Measurements from ENCODE around the gene PHIP. TPM values are rescaled to one million over a fixed set of nuclear protein-coding genes. Genes with fewer than 3 reads are reported as not detected.
A peak's percentile ranks its signal among the peaks of the same experiment; 100 is the strongest.

PHIP gene
- total and polyA plus RNA-seq, 2 donors (not counting 3 experiments of a cell fraction or from before 2014, with no cell fraction given): 3.5 to 28.4 TPM

DNA sequence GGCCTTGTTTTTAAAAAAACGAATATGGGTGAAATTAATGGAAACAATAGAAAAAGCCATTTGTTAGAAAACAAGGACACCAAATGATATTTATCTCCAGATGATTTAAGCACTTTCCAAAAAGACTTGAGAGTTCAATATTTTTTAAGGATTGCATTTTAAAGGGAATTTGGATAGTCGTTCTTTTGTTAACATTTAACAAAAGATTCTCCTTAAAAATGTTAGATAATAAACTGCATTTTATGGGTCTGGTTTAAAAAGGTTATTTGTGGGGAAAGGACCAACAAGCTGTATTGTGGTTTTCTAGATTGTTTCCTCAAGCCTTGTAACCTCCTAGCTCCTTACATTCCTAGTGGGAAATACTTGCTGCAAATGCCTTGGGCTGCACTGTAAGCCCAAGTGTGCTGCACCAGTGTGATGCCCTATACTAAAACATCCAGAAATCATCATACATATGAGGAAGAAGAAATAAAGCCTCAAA, 1.5 kb upstream of the PHIP start:
- CTCF ChIA-PET: interaction anchor here (1.2 kb wide), 1 partner anchor 31 kb away, joined by 3 read pairs; no protein-coding TSS in a partner anchor
- H3K27me3 ChIP-seq (ENCODE audit: control insufficient read depth in 2 of 2, insufficient read depth in 2 of 2, low read length in 2 of 2): no peaks in the 10 kb centered on the region
- no TSS peak for BruUV-seq (replicated peaks)
- H3K36me3 ChIP-seq (ENCODE audit: control insufficient read depth in 2 of 2, extremely low read depth in 1 of 2, insufficient read depth in 2 of 2, low read length in 2 of 2): no peaks in the 10 kb centered on the region
- TF ChIP-seq GATA2 (IDR thresholded peaks at IDR 0.05; ENCODE audit: insufficient read depth, insufficient read length, low read depth, low read length) (no peak), MYC (IDR thresholded peaks at IDR 0.05; ENCODE audit: low read depth, low read length) (no peak), POLR2AphosphoS5 (IDR thresholded peaks at IDR 0.05; ENCODE audit: insufficient read depth, low read depth, low read length) (no peak)
- TF ChIP-seq, protein P1, sequence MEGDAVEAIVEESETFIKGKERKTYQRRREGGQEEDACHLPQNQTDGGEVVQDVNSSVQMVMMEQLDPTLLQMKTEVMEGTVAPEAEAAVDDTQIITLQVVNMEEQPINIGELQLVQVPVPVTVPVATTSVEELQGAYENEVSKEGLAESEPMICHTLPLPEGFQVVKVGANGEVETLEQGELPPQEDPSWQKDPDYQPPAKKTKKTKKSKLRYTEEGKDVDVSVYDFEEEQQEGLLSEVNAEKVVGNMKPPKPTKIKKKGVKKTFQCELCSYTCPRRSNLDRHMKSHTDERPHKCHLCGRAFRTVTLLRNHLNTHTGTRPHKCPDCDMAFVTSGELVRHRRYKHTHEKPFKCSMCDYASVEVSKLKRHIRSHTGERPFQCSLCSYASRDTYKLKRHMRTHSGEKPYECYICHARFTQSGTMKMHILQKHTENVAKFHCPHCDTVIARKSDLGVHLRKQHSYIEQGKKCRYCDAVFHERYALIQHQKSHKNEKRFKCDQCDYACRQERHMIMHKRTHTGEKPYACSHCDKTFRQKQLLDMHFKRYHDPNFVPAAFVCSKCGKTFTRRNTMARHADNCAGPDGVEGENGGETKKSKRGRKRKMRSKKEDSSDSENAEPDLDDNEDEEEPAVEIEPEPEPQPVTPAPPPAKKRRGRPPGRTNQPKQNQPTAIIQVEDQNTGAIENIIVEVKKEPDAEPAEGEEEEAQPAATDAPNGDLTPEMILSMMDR (IDR thresholded peaks at IDR 0.05; ENCODE audit: extremely low read depth in 1 of 2, insufficient read depth in 1 of 2, low read depth in 1 of 2, low read length in 2 of 2): no peak
- TF ChIP-seq, protein P2, sequence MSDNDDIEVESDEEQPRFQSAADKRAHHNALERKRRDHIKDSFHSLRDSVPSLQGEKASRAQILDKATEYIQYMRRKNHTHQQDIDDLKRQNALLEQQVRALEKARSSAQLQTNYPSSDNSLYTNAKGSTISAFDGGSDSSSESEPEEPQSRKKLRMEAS (IDR thresholded peaks at IDR 0.05; ENCODE audit: insufficient read depth, insufficient read length): no peak
- H3K4me2 ChIP-seq (ENCODE audit: insufficient read depth, low read length): peak overlapping the region; percentile 94
- POLR2A ChIA-PET: no interaction called here
- H3K79me2 ChIP-seq (ENCODE audit: control insufficient read depth, insufficient read depth, low read length): peaks cover 21% of the 10 kb centered on the region
- H2AFZ ChIP-seq (ENCODE audit: low read depth, low read length): peak overlapping the region; percentile 84
- no peak for FAIRE-seq
- H3K4me3 ChIP-seq (replicated peaks in 1 of 3; ENCODE audit: insufficient read depth in 1 of 3, low read depth in 1 of 3, low read length in 3 of 3): peak overlapping the region; percentile 37 to 85 (median 81)
- intact Hi-C loops (cut with micrococcal nuclease): loop anchor here (2.0 to 5.0 kb wide), 7 partner anchors 298 to 1617 kb away; partner anchors contain the start of genes HTR1B and SH3BGRL2
- no peak overlapping the region for H3K27ac ChIP-seq (ENCODE audit: insufficient read depth, low read depth, low read length)
- H3K9me1 ChIP-seq (replicated peaks; ENCODE audit: control insufficient read depth, extremely low read depth, insufficient read depth, low read length): no peaks in the 10 kb centered on the region
- H3K9ac ChIP-seq (replicated peaks; ENCODE audit: extremely low read depth, insufficient read depth, low read length): peak overlapping the region; percentile 80
- no peaks in the 10 kb centered on the region for H3K9me3 ChIP-seq (replicated peaks; ENCODE audit: control insufficient read depth, insufficient read depth, low read length)
- H3K4me1 ChIP-seq (ENCODE audit: control insufficient read depth, extremely low read depth, insufficient read depth, low read length): peaks cover 20% of the 10 kb centered on the region
- peak; percentile 49 for DNase-seq (ENCODE audit: low read depth, low spot score)
- H4K20me1 ChIP-seq (replicated peaks; ENCODE audit: control insufficient read depth, extremely low read depth, insufficient read depth, low read length): no peaks in the 10 kb centered on the region
- dilution Hi-C loops (cut with MboI; ENCODE audit: extremely low pct_ligation_motif_present, low sequenced_read_pairs): no loop called here

Data from endothelial cell of umbilical vein (primary cell).